Measurements from ENCODE around the gene SLC1A2. TPM values are rescaled to one million over a fixed set of nuclear protein-coding genes. Genes with fewer than 3 reads are reported as not detected.

The SLC1A2 gene
- total RNA-seq, 2 experiments from 2014 or later, result not detected

- H3K9me3 Mint-ChIP-seq, result no peaks in the 10 kb centered on the region
- H3K4me3 Mint-ChIP-seq, result no peak overlapping the region
- H3K27me3 Mint-ChIP-seq, result peaks cover 2% of the 10 kb centered on the region
- CTCF ChIA-PET, result no interaction called here
- POLR2A ChIA-PET, result no interaction called here
- no peak for DNase-seq
- no peak overlapping the region for H3K27ac Mint-ChIP-seq
- intact Hi-C loops (cut with micrococcal nuclease), result no loop called here
- H3K36me3 Mint-ChIP-seq, result no peaks in the 10 kb centered on the region
- peaks cover 10% of the 10 kb centered on the region for H3K4me1 Mint-ChIP-seq (ENCODE audit: low read depth)
These were observed 157.3 kb downstream of the SLC1A2 start for GRCh38 chr11:35262056-35262455.

- POLR2A ChIA-PET, result no interaction called here
- H3K36me3 Mint-ChIP-seq, result no peaks in the 10 kb centered on the region
- intact Hi-C loops (cut with micrococcal nuclease), result no loop called here
- no peak overlapping the region for H3K27ac Mint-ChIP-seq
- DNase-seq, result no peak
- H3K4me1 Mint-ChIP-seq (ENCODE audit: low read depth), result peaks cover 18% of the 10 kb centered on the region
- H3K9me3 Mint-ChIP-seq, result no peaks in the 10 kb centered on the region
- no peak overlapping the region for H3K4me3 Mint-ChIP-seq
- CTCF ChIA-PET, result interaction anchor here (1.0 kb wide), 1 partner anchor 24 kb away, joined by 3 read pairs; no protein-coding TSS in a partner anchor
- peaks cover 2% of the 10 kb centered on the region for H3K27me3 Mint-ChIP-seq
These were observed 158.2 kb downstream of the SLC1A2 start for GRCh38 chr11:35261197-35261596.

GRCh38 chr11:35260342-35260985 is 158.9 kb downstream of the SLC1A2 start:
- H3K4me1 Mint-ChIP-seq (ENCODE audit: low read depth), result peaks cover 22% of the 10 kb centered on the region
- POLR2A ChIA-PET, result no interaction called here
- CTCF ChIA-PET, result interaction anchor here (0.6 to 1.0 kb wide), 2 partner anchors 23 to 272 kb away, joined by 3 to 8 read pairs; no protein-coding TSS in a partner anchor
- H3K27me3 Mint-ChIP-seq, result peaks cover 2% of the 10 kb centered on the region
- no peak for DNase-seq
- H3K27ac Mint-ChIP-seq, result no peak overlapping the region
- intact Hi-C loops (cut with micrococcal nuclease), result no loop called here
- H3K9me3 Mint-ChIP-seq, result no peaks in the 10 kb centered on the region
- H3K36me3 Mint-ChIP-seq, result no peaks in the 10 kb centered on the region
- H3K4me3 Mint-ChIP-seq, result no peak overlapping the region

- intact Hi-C loops (cut with micrococcal nuclease), result no loop called here
- Mint-ChIP-seq H3K27me3 (peaks cover 2% of the 10 kb centered on the region), H3K36me3 (no peaks in the 10 kb centered on the region), H3K4me3 (no peak overlapping the region), H3K27ac (no peak overlapping the region), H3K9me3 (no peaks in the 10 kb centered on the region), H3K4me1 (ENCODE audit: low read depth) (peaks cover 22% of the 10 kb centered on the region)
- no peak for DNase-seq
- POLR2A ChIA-PET, result no interaction called here
- CTCF ChIA-PET, result interaction anchor here (0.6 kb wide), 1 partner anchor 271 kb away, joined by 8 read pairs; no protein-coding TSS in a partner anchor
These were observed 159.8 kb downstream of the SLC1A2 start for GRCh38 chr11:35259529-35259928.

- Mint-ChIP-seq H3K36me3 (no peaks in the 10 kb centered on the region), H3K4me3 (no peak overlapping the region), H3K9me3 (no peaks in the 10 kb centered on the region), H3K27ac (no peak overlapping the region), H3K27me3 (peaks cover 2% of the 10 kb centered on the region), H3K4me1 (ENCODE audit: low read depth) (peaks cover 22% of the 10 kb centered on the region)
- POLR2A ChIA-PET, result no interaction called here
- CTCF ChIA-PET, result interaction anchor here (1.3 to 1.4 kb wide), 3 partner anchors 18 to 135 kb away, joined by 3 to 6 read pairs (median 5); no protein-coding TSS in a partner anchor
- DNase-seq, result no peak
- intact Hi-C loops (cut with micrococcal nuclease), result loop anchor here (1.0 kb wide), 1 partner anchor 32 kb away; no protein-coding TSS in a partner anchor
These were observed 162.1 kb downstream of the SLC1A2 start for GRCh38 chr11:35257281-35257680.

- POLR2A ChIA-PET, result no interaction called here
- intact Hi-C loops (cut with micrococcal nuclease), result no loop called here
- H3K27me3 Mint-ChIP-seq, result peaks cover 2% of the 10 kb centered on the region
- no peak overlapping the region for H3K4me3 Mint-ChIP-seq
- H3K36me3 Mint-ChIP-seq, result no peaks in the 10 kb centered on the region
- peaks cover 22% of the 10 kb centered on the region for H3K4me1 Mint-ChIP-seq (ENCODE audit: low read depth)
- H3K27ac Mint-ChIP-seq, result no peak overlapping the region
- no peaks in the 10 kb centered on the region for H3K9me3 Mint-ChIP-seq
- CTCF ChIA-PET, result interaction anchor here (1.0 to 1.4 kb wide), 4 partner anchors 17 to 136 kb away, joined by 3 to 6 read pairs (median 4); no protein-coding TSS in a partner anchor
- no peak for DNase-seq
These were observed 163.1 kb downstream of the SLC1A2 start for GRCh38 chr11:35256296-35256695.

GRCh38 chr11:35255514-35255913 is 163.8 kb downstream of the SLC1A2 start:
- Mint-ChIP-seq H3K9me3 (no peaks in the 10 kb centered on the region), H3K4me3 (no peak overlapping the region), H3K27me3 (peaks cover 2% of the 10 kb centered on the region), H3K36me3 (no peaks in the 10 kb centered on the region), H3K4me1 (ENCODE audit: low read depth) (peaks cover 22% of the 10 kb centered on the region), H3K27ac (no peak overlapping the region)
- CTCF ChIA-PET, result interaction anchor here (1.0 kb wide), 1 partner anchor 18 kb away, joined by 3 read pairs; no protein-coding TSS in a partner anchor
- POLR2A ChIA-PET, result no interaction called here
- DNase-seq, result no peak
- intact Hi-C loops (cut with micrococcal nuclease), result no loop called here

- ChIA-PET CTCF (interaction anchor here (1.6 kb wide), 1 partner anchor 139 kb away, joined by 4 read pairs; no protein-coding TSS in a partner anchor), POLR2A (no interaction called here)
These were observed 166.1 kb downstream of the SLC1A2 start for GRCh38 chr11:35253237-35253636.

GRCh38 chr11:35250621-35251020 is 168.7 kb downstream of the SLC1A2 start:
- Mint-ChIP-seq H3K27me3 (no peaks in the 10 kb centered on the region), H3K27ac (no peak overlapping the region), H3K4me3 (no peak overlapping the region), H3K4me1 (ENCODE audit: low read depth) (peaks cover 26% of the 10 kb centered on the region), H3K9me3 (peaks cover 11% of the 10 kb centered on the region), H3K36me3 (peaks cover 1% of the 10 kb centered on the region)
- CTCF ChIA-PET, result no interaction called here
- POLR2A ChIA-PET, result no interaction called here
- intact Hi-C loops (cut with micrococcal nuclease), result no loop called here
- DNase-seq, result no peak

More at GRCh38 chr11:35253237-35253636, 166.1 kb downstream of the SLC1A2 start:
- peaks cover 22% of the 10 kb centered on the region for H3K4me1 Mint-ChIP-seq (ENCODE audit: low read depth)
- peaks cover 1% of the 10 kb centered on the region for H3K36me3 Mint-ChIP-seq
- no peak for DNase-seq
- intact Hi-C loops (cut with micrococcal nuclease), result no loop called here
- no peak overlapping the region for H3K27ac Mint-ChIP-seq
- no peaks in the 10 kb centered on the region for H3K27me3 Mint-ChIP-seq
- peaks cover 8% of the 10 kb centered on the region for H3K9me3 Mint-ChIP-seq
- no peak overlapping the region for H3K4me3 Mint-ChIP-seq

- no peak for DNase-seq
- CTCF ChIA-PET, result no interaction called here
- H3K4me3 Mint-ChIP-seq, result no peak overlapping the region
These were observed 169.2 kb downstream of the SLC1A2 start for GRCh38 chr11:35250192-35250591.

GRCh38 chr11:35248558-35249323 is 170.6 kb downstream of the SLC1A2 start:
- no peak overlapping the region for H3K4me3 Mint-ChIP-seq
- no peak for DNase-seq
- intact Hi-C loops (cut with micrococcal nuclease), result loop anchor here (5.0 kb wide), 1 partner anchor 661 kb away; no protein-coding TSS in a partner anchor
- no peak overlapping the region for H3K27ac Mint-ChIP-seq
- ChIA-PET CTCF (interaction anchor here (0.7 kb wide), 1 partner anchor 322 kb away, joined by 3 read pairs; no protein-coding TSS in a partner anchor), POLR2A (no interaction called here)
- no peaks in the 10 kb centered on the region for H3K27me3 Mint-ChIP-seq
- H3K4me1 Mint-ChIP-seq (ENCODE audit: low read depth), result peaks cover 36% of the 10 kb centered on the region
- H3K36me3 Mint-ChIP-seq, result peaks cover 1% of the 10 kb centered on the region
- H3K9me3 Mint-ChIP-seq, result peaks cover 11% of the 10 kb centered on the region

More at GRCh38 chr11:35250192-35250591, 169.2 kb downstream of the SLC1A2 start:
- Mint-ChIP-seq H3K4me1 (ENCODE audit: low read depth) (peaks cover 27% of the 10 kb centered on the region), H3K9me3 (peaks cover 11% of the 10 kb centered on the region), H3K36me3 (peaks cover 1% of the 10 kb centered on the region), H3K27ac (no peak overlapping the region), H3K27me3 (no peaks in the 10 kb centered on the region)
- POLR2A ChIA-PET, result no interaction called here
- intact Hi-C loops (cut with micrococcal nuclease), result no loop called here

- Mint-ChIP-seq H3K4me3 (peak overlapping the region; percentile 10), H3K27me3 (no peaks in the 10 kb centered on the region), H3K36me3 (peaks cover 1% of the 10 kb centered on the region), H3K27ac (peak overlapping the region; percentile 67), H3K9me3 (peaks cover 11% of the 10 kb centered on the region), H3K4me1 (ENCODE audit: low read depth) (peaks cover 40% of the 10 kb centered on the region)
- POLR2A ChIA-PET, result no interaction called here
- intact Hi-C loops (cut with micrococcal nuclease), result loop anchor here (5.0 kb wide), 1 partner anchor 661 kb away; no protein-coding TSS in a partner anchor
- CTCF ChIA-PET, result interaction anchor here (2.6 kb wide), 1 partner anchor 10 kb away, joined by 14 read pairs; no protein-coding TSS in a partner anchor
- DNase-seq, result peak; percentile 22
These were observed 171.5 kb downstream of the SLC1A2 start for GRCh38 chr11:35247863-35248262.

Data from activated CD4-positive, alpha-beta memory T cell treated with anti-CD3 and anti-CD28 coated beads for 36 hours (primary cell).